DOHH2 (cell line): ENCODE measurements around the gene MTNR1B.

ENCODE experiments used
- CTCF ChIP-seq: fragments of 200-600 bp; sonication (generic); IDR thresholded peaks from one replicate; pipeline ENCODE4 v1.5.1; 2014; ENCODE audit warnings: antibody characterized with exemption, mild to moderate bottlenecking, low read depth, low read length; ENCODE audit not compliant: poor library complexity, severe bottlenecking
- EZH2phosphoT487 ChIP-seq: fragments of 200-600 bp; sonication (generic); IDR thresholded peaks from 2 replicates; pipeline ENCODE4 v1.6.1; 2017; ENCODE audit warnings: borderline replicate concordance, mild to moderate bottlenecking, antibody characterized with exemption, low read length, moderate library complexity, mixed read lengths

GRCh38 chr11:92939305-92939704 lies 30.1 kb upstream of the MTNR1B start:
- no peak for TF ChIP-seq CTCF
- no peak for TF ChIP-seq EZH2phosphoT487
